H9 (cell line): ENCODE measurements around the gene AKR1D1. TPM values are rescaled to one million over a fixed set of nuclear protein-coding genes. Genes with fewer than 3 reads are reported as not detected.

ENCODE experiments used
- DNase-seq: peaks from one replicate; pipeline ENCODE4 v3.0.0-alpha.2; 2017
- H2AFZ ChIP-seq: one replicate; pipeline ENCODE4 v1.6.1; 2013; ENCODE audit warnings: mild to moderate bottlenecking, low read length, control low read depth, moderate library complexity
- H2AK5ac ChIP-seq: 2 replicates; pipeline ENCODE4 v1.6.1; 2013; ENCODE audit warnings: low read length, control low read depth, mixed read lengths; ENCODE audit not compliant: insufficient read length
- H2BK120ac ChIP-seq: one replicate; pipeline ENCODE4 v1.6.1; 2013; ENCODE audit warnings: low read depth, mild to moderate bottlenecking, low read length, control low read depth, inconsistent platforms; ENCODE audit not compliant: poor library complexity, severe bottlenecking
- H2BK12ac ChIP-seq: 2 replicates; pipeline ENCODE4 v1.6.1; 2013; ENCODE audit warnings: low read length, control low read depth, mixed read lengths, low read depth; ENCODE audit not compliant: insufficient read length
- H2BK15ac ChIP-seq: 2 replicates; pipeline ENCODE4 v1.6.1; 2013; ENCODE audit warnings: low read depth, low read length, control low read depth
- H2BK20ac ChIP-seq: one replicate; pipeline ENCODE4 v1.6.1; 2013; ENCODE audit warnings: low read depth, mild to moderate bottlenecking, low read length, control low read depth, inconsistent platforms; ENCODE audit not compliant: poor library complexity, severe bottlenecking
- H2BK5ac ChIP-seq: 2 replicates; pipeline ENCODE4 v1.6.1; 2013; ENCODE audit warnings: low read length, control low read depth, mixed read lengths; ENCODE audit not compliant: insufficient read length
- H3K14ac ChIP-seq: 2 replicates; pipeline ENCODE4 v1.6.1; 2013; ENCODE audit warnings: low read length, control low read depth; ENCODE audit not compliant: insufficient read depth
- H3K18ac ChIP-seq: 2 replicates; pipeline ENCODE4 v1.6.1; 2013; ENCODE audit warnings: low read depth, mild to moderate bottlenecking, mixed read lengths, low read length, control low read depth; ENCODE audit not compliant: insufficient read length
- H3K23ac ChIP-seq: 2 replicates; pipeline ENCODE4 v1.6.1; 2013; ENCODE audit warnings: low read length, control low read depth, mixed read lengths, low read depth; ENCODE audit not compliant: insufficient read length
- H3K23me2 ChIP-seq: 2 replicates; pipeline ENCODE4 v1.6.1; 2013; ENCODE audit warnings: low read depth, mild to moderate bottlenecking, mixed read lengths, low read length, control low read depth; ENCODE audit not compliant: insufficient read length, poor library complexity, severe bottlenecking
- H3K27ac ChIP-seq: 2 replicates; pipeline ENCODE4 v1.5.1; 2013; ENCODE audit warnings: low read length, control low read depth, mixed read lengths, low read depth; ENCODE audit not compliant: insufficient read length
- H3K27me3 ChIP-seq: 2 replicates; pipeline ENCODE4 v1.6.1; 2013; ENCODE audit warnings: low read length, control low read depth, inconsistent platforms; ENCODE audit not compliant: insufficient read depth
- H3K4ac ChIP-seq: 2 replicates; pipeline ENCODE4 v1.6.1; 2013; ENCODE audit warnings: low read depth, mild to moderate bottlenecking, control low read depth, inconsistent platforms, low read length, moderate library complexity
- H3K4me1 ChIP-seq: 2 replicates; pipeline ENCODE4 v1.6.1; 2013; ENCODE audit warnings: low read length, control low read depth, inconsistent platforms; ENCODE audit not compliant: insufficient read depth
- H3K4me2 ChIP-seq: 2 replicates; pipeline ENCODE4 v1.6.1; 2013; ENCODE audit warnings: low read length, control low read depth, mixed read lengths; ENCODE audit not compliant: insufficient read length, insufficient read depth
- H3K56ac ChIP-seq: 2 replicates; pipeline ENCODE4 v1.6.1; 2013; ENCODE audit warnings: low read depth, mild to moderate bottlenecking, mixed read lengths, low read length, control low read depth; ENCODE audit not compliant: insufficient read length
- H3K79me1 ChIP-seq: 2 replicates; pipeline ENCODE4 v1.6.1; 2013; ENCODE audit warnings: low read depth, mild to moderate bottlenecking, moderate library complexity, low read length, control low read depth, inconsistent platforms; ENCODE audit not compliant: insufficient read depth, poor library complexity, severe bottlenecking
- H3K79me2 ChIP-seq: 2 replicates; pipeline ENCODE4 v1.6.1; 2013; ENCODE audit warnings: low read length, control low read depth, inconsistent platforms; ENCODE audit not compliant: insufficient read depth
- H3K9ac ChIP-seq: 2 replicates; pipeline ENCODE4 v1.6.1; 2013; ENCODE audit warnings: low read length, control low read depth, mixed read lengths; ENCODE audit not compliant: insufficient read length; ENCODE audit errors: extremely low read depth
- H3K9me3 ChIP-seq: one replicate; pipeline ENCODE4 v1.6.1; 2013; ENCODE audit warnings: low read depth, low read length, inconsistent platforms; ENCODE audit not compliant: control insufficient read depth
- H3T11ph ChIP-seq: one replicate; pipeline ENCODE4 v1.6.1; 2013; ENCODE audit warnings: mild to moderate bottlenecking, low read length, control low read depth, inconsistent platforms
- H4K20me1 ChIP-seq: one replicate; pipeline ENCODE4 v1.6.1; 2013; ENCODE audit not compliant: control insufficient read depth, insufficient read length, insufficient read depth
- H4K5ac ChIP-seq: 2 replicates; pipeline ENCODE4 v1.6.1; 2013; ENCODE audit warnings: low read depth, mild to moderate bottlenecking, mixed read lengths, low read length, control low read depth; ENCODE audit not compliant: insufficient read length
- H4K8ac ChIP-seq: replicated peaks from 2 replicates; pipeline ENCODE4 v1.6.1; 2013; ENCODE audit warnings: low read length, control low read depth, mixed read lengths, low read depth; ENCODE audit not compliant: insufficient read length
- H4K91ac ChIP-seq: 2 replicates; pipeline ENCODE4 v1.6.1; 2013; ENCODE audit warnings: low read depth, mild to moderate bottlenecking, moderate library complexity, mixed read lengths, low read length, control low read depth; ENCODE audit not compliant: insufficient read length
- H3K27ac Mint-ChIP-seq, 3 experiments: 2 replicates in 2 of 3; 3 replicates in 1 of 3; pipeline ENCODE4 v1.8.0; 2020 to 2021; ENCODE audit warnings: mixed read lengths in 3 of 3, mild to moderate bottlenecking in 1 of 3, moderate library complexity in 1 of 3
- H3K27me3 Mint-ChIP-seq: 2 replicates; pipeline ENCODE4 v1.8.0; 2021; ENCODE audit warnings: low read depth, mild to moderate bottlenecking, moderate library complexity, mixed read lengths
- H3K36me3 Mint-ChIP-seq, 3 experiments: 2 replicates in 2 of 3; 3 replicates in 1 of 3; pipeline ENCODE4 v1.8.0; 2020 to 2021; ENCODE audit warnings: low read depth in 3 of 3, mixed read lengths in 3 of 3; ENCODE audit not compliant: insufficient read depth in 1 of 3
- H3K4me1 Mint-ChIP-seq, 2 experiments: 2 replicates each; pipeline ENCODE4 v1.8.0; 2020; ENCODE audit warnings: mixed read lengths in 2 of 2
- H3K4me3 Mint-ChIP-seq, 2 experiments: 2 replicates in 1 of 2; 3 replicates in 1 of 2; pipeline ENCODE4 v1.8.0; 2020 to 2021; ENCODE audit warnings: mild to moderate bottlenecking in 2 of 2, mixed read lengths in 2 of 2, moderate library complexity in 1 of 2
- H3K9me3 Mint-ChIP-seq, 2 experiments: 2 replicates in 1 of 2; 3 replicates in 1 of 2; pipeline ENCODE4 v1.8.0; 2020; ENCODE audit warnings: mild to moderate bottlenecking in 2 of 2, mixed read lengths in 2 of 2, moderate library complexity in 1 of 2
- CTCF ChIP-seq: fragments of 200-600 bp; sonication (generic); conservative IDR thresholded peaks from 3 replicates; pipeline ENCODE4 v1.8.0; 2021; ENCODE audit warnings: antibody characterized with exemption, mild to moderate bottlenecking
- WGBS: extraction: QIAGEN DNeasy Blood & Tissue Kit; methylation state at CpG from one replicate; pipeline ENCODE4 v1.1.7; 2013; ENCODE audit warnings: missing lambda C conversion rate, low lambda C conversion rate, mixed read lengths; ENCODE audit not compliant: insufficient read length; ENCODE audit errors: extremely low coverage; 5-methylcytosine and 5-hydroxymethylcytosine counted together
- total RNA-seq: library from RNA; stranded (reverse); gene quantifications from 2 replicates; pipeline ENCODE4 v1.2.1, GENCODE V29; 2021

The AKR1D1 gene
- total RNA-seq, 1 experiment from 2014 or later, result 0.31 TPM

- H4K5ac ChIP-seq, result no peak overlapping the region
- no peak overlapping the region for H3K14ac ChIP-seq
- no peak overlapping the region for H4K91ac ChIP-seq
- no peak overlapping the region for H3K23ac ChIP-seq
- H3K9me3 ChIP-seq, result no peaks in the 10 kb centered on the region
- no peak overlapping the region for H2AK5ac ChIP-seq
- no CpG with 5 or more reads among the region's 3 CpGs for WGBS
- Mint-ChIP-seq H3K4me3 (no peak overlapping the region), H3K36me3 (peaks cover 5 to 20% (median 15%) of the 10 kb centered on the region in 3 experiments), H3K4me1 (peaks cover 8 to 10% of the 10 kb centered on the region in 2 experiments), H3K27me3 (no peaks in the 10 kb centered on the region), H3K27ac (no peak overlapping the region; a peak in 2 of 7 replicates), H3K9me3 (peaks cover 18% of the 10 kb centered on the region in 2 experiments)
- no peak overlapping the region for H2BK120ac ChIP-seq
- no peak overlapping the region for H2BK12ac ChIP-seq
- no peak overlapping the region for H3K4ac ChIP-seq
- no peaks in the 10 kb centered on the region for H3K27me3 ChIP-seq
- H3K27ac ChIP-seq, result no peak overlapping the region
- no peak overlapping the region for H3K18ac ChIP-seq
- H3K79me2 ChIP-seq, result no peaks in the 10 kb centered on the region
- no peak overlapping the region for H2BK20ac ChIP-seq
- H3K23me2 ChIP-seq, result no peaks in the 10 kb centered on the region
- no peaks in the 10 kb centered on the region for H3K79me1 ChIP-seq
- no peak overlapping the region for H2BK15ac ChIP-seq
- H2AFZ ChIP-seq, result no peak overlapping the region
- no peak overlapping the region for H3K9ac ChIP-seq
- no peak overlapping the region for H3T11ph ChIP-seq
- no peak for TF ChIP-seq CTCF
- DNase-seq, result no peak
- H4K8ac ChIP-seq, result no peak overlapping the region
- no peaks in the 10 kb centered on the region for H4K20me1 ChIP-seq
- H3K56ac ChIP-seq, result no peak overlapping the region
- H3K4me2 ChIP-seq, result no peak overlapping the region
- no peaks in the 10 kb centered on the region for H3K4me1 ChIP-seq
- no peak overlapping the region for H2BK5ac ChIP-seq
These were observed 62.0 kb downstream of the AKR1D1 start for GRCh38 chr7:138138244-138138643.
